HEK293 (cell line): ENCODE data around the gene MTF2.

ENCODE experiments used
- CTCF ChIA-PET: fragments of 350-600 bp; formaldehyde crosslinking; extraction: SDS; loops from one replicate; lab custom pipeline; 2021; ENCODE audit warnings: antibody characterized with exemption; lab: Yijun Ruan, JAX
- POLR2A ChIA-PET: fragments of 300-600 bp; formaldehyde crosslinking; extraction: SDS; loops from one replicate; lab custom pipeline; 2020; ENCODE audit warnings: antibody characterized with exemption, inconsistent platforms; lab: Yijun Ruan, JAX
- H3K27ac ChIP-seq: fragments of 200-500 bp; sonication (Bioruptor generic); 2 replicates; pipeline ENCODE4 v1.5.1; 2014; ENCODE audit warnings: low read depth, low read length, control low read depth, inconsistent platforms; ENCODE audit errors: extremely low read depth
- H3K36me3 ChIP-seq, 2 experiments: fragments of 200-500 bp in 1 of 2; sonication (Bioruptor generic) in 1 of 2; 1 replicate in 1 of 2; 2 replicates in 1 of 2; pipeline ENCODE4 v1.5.1; 2014 to 2017; ENCODE audit warnings: inconsistent platforms in 2 of 2, low read length in 2 of 2; ENCODE audit not compliant: control insufficient read depth in 2 of 2, insufficient read depth in 1 of 2
- H3K4me1 ChIP-seq: fragments of 200-500 bp; sonication (Bioruptor generic); 2 replicates; pipeline ENCODE4 v1.5.1; 2014; ENCODE audit warnings: mild to moderate bottlenecking, low read length, inconsistent platforms; ENCODE audit not compliant: control insufficient read depth, insufficient read depth
- H3K4me3 ChIP-seq: 2 replicates; pipeline ENCODE4 v1.5.1; 2011; ENCODE audit warnings: low read depth, mild to moderate bottlenecking, control low read depth, low read length, moderate library complexity
- H3K9me3 ChIP-seq: fragments of 200-500 bp; sonication (Bioruptor generic); 2 replicates; pipeline ENCODE4 v1.5.1; 2014; ENCODE audit warnings: low read depth, low read length, inconsistent platforms; ENCODE audit not compliant: control insufficient read depth, insufficient read depth
- AEBP2 ChIP-seq: fragments of 450-650 bp; formaldehyde crosslinking; IDR thresholded peaks from 2 replicates; pipeline ENCODE4 v1.5.1; 2016; ENCODE audit warnings: missing biosample characterization, missing genetic modification characterization, borderline replicate concordance
- EGR2 ChIP-seq: fragments of 450-650 bp; formaldehyde crosslinking; IDR thresholded peaks from 2 replicates; pipeline ENCODE4 v1.5.1; 2016; ENCODE audit warnings: low read depth, missing biosample characterization, missing genetic modification characterization
- GLI4 ChIP-seq: fragments of 450-650 bp; formaldehyde crosslinking; IDR thresholded peaks from 2 replicates; pipeline ENCODE4 v1.5.1; 2016; ENCODE audit warnings: missing biosample characterization, missing genetic modification characterization
- RBAK ChIP-seq: fragments of 450-650 bp; formaldehyde crosslinking; IDR thresholded peaks from 2 replicates; pipeline ENCODE4 v1.5.1; 2016; ENCODE audit warnings: missing biosample characterization, missing genetic modification characterization
- TRIM28 ChIP-seq: IDR thresholded peaks from 2 replicates; pipeline ENCODE4 v1.6.1; 2011; ENCODE audit warnings: low read length, control low read depth, borderline replicate concordance
- ZBTB26 ChIP-seq: fragments of 450-650 bp; formaldehyde crosslinking; optimal IDR thresholded peaks from 2 replicates; pipeline ENCODE3; 2016; ENCODE audit warnings: missing biosample characterization, mild to moderate bottlenecking, missing genetic modification characterization
- ZBTB49 ChIP-seq: fragments of 450-650 bp; formaldehyde crosslinking; IDR thresholded peaks from 2 replicates; pipeline ENCODE4 v1.5.1; 2016; ENCODE audit warnings: missing biosample characterization, missing genetic modification characterization, low read depth
- ZFP3 ChIP-seq: fragments of 450-650 bp; formaldehyde crosslinking; IDR thresholded peaks from 2 replicates; pipeline ENCODE4 v1.5.1; 2016; ENCODE audit warnings: low read depth, missing biosample characterization, missing genetic modification characterization
- ZNF112 ChIP-seq: fragments of 450-650 bp; formaldehyde crosslinking; IDR thresholded peaks from 2 replicates; pipeline ENCODE4 v1.5.0; 2017; ENCODE audit warnings: missing biosample characterization, missing genetic modification characterization
- ZNF184 ChIP-seq: fragments of 450-650 bp; IDR thresholded peaks from 2 replicates; pipeline ENCODE4 v1.5.1; 2018; ENCODE audit warnings: missing biosample characterization, mild to moderate bottlenecking, missing genetic modification characterization
- ZNF26 ChIP-seq: fragments of 450-650 bp; formaldehyde crosslinking; IDR thresholded peaks from 2 replicates; pipeline ENCODE4 v1.5.1; 2016; ENCODE audit warnings: missing biosample characterization, missing genetic modification characterization
- ZNF266 ChIP-seq: fragments of 450-650 bp; formaldehyde crosslinking; IDR thresholded peaks from 2 replicates; pipeline ENCODE4 v1.5.1; 2016; ENCODE audit warnings: missing biosample characterization, missing genetic modification characterization, low read depth
- ZNF302 ChIP-seq: fragments of 450-650 bp; formaldehyde crosslinking; IDR thresholded peaks from 2 replicates; pipeline ENCODE4 v1.5.1; 2016; ENCODE audit warnings: missing biosample characterization, missing genetic modification characterization, low read depth
- ZNF335 ChIP-seq: fragments of 450-650 bp; formaldehyde crosslinking; conservative IDR thresholded peaks from 2 replicates; pipeline ENCODE4 v1.5.1; 2016; ENCODE audit warnings: missing biosample characterization, missing genetic modification characterization
- ZNF416 ChIP-seq: fragments of 450-650 bp; formaldehyde crosslinking; IDR thresholded peaks from 2 replicates; pipeline ENCODE4 v1.5.1; 2016; ENCODE audit warnings: missing biosample characterization, missing genetic modification characterization
- ZNF558 ChIP-seq: fragments of 450-650 bp; formaldehyde crosslinking; IDR thresholded peaks from 2 replicates; pipeline ENCODE4 v1.5.1; 2016; ENCODE audit warnings: missing biosample characterization, missing genetic modification characterization
- ZNF561 ChIP-seq: fragments of 450-650 bp; IDR thresholded peaks from 2 replicates; pipeline ENCODE4 v1.5.1; 2018; ENCODE audit warnings: missing biosample characterization, missing genetic modification characterization, borderline replicate concordance
- ZNF585B ChIP-seq: fragments of 450-650 bp; formaldehyde crosslinking; IDR thresholded peaks from 2 replicates; pipeline ENCODE4 v1.5.1; 2016; ENCODE audit warnings: missing biosample characterization, missing genetic modification characterization
- ZNF626 ChIP-seq: fragments of 450-650 bp; sonication (Bioruptor Pico); formaldehyde crosslinking; IDR thresholded peaks from 2 replicates; pipeline ENCODE4 v1.5.1; 2018; ENCODE audit warnings: missing biosample characterization, missing genetic modification characterization, inconsistent platforms
- ZNF654 ChIP-seq: fragments of 450-650 bp; formaldehyde crosslinking; IDR thresholded peaks from 2 replicates; pipeline ENCODE4 v1.5.1; 2016; ENCODE audit warnings: low read depth, missing biosample characterization, missing genetic modification characterization
- ZNF664 ChIP-seq: fragments of 450-650 bp; formaldehyde crosslinking; IDR thresholded peaks from 2 replicates; pipeline ENCODE4 v1.5.1; 2016; ENCODE audit warnings: missing biosample characterization, missing genetic modification characterization
- ZNF692 ChIP-seq: fragments of 450-650 bp; formaldehyde crosslinking; IDR thresholded peaks from 2 replicates; pipeline ENCODE4 v1.5.1; 2016; ENCODE audit warnings: missing biosample characterization, missing genetic modification characterization
- ZNF701 ChIP-seq: fragments of 450-650 bp; formaldehyde crosslinking; IDR thresholded peaks from 2 replicates; pipeline ENCODE4 v1.5.1; 2016; ENCODE audit warnings: missing biosample characterization, missing genetic modification characterization
- ZSCAN16 ChIP-seq: fragments of 450-650 bp; formaldehyde crosslinking; IDR thresholded peaks from 2 replicates; pipeline ENCODE4 v1.5.1; 2016; ENCODE audit warnings: missing biosample characterization, missing genetic modification characterization
- ZSCAN23 ChIP-seq: fragments of 450-650 bp; formaldehyde crosslinking; IDR thresholded peaks from 2 replicates; pipeline ENCODE4 v1.5.1; 2016; ENCODE audit warnings: missing biosample characterization, missing genetic modification characterization
- ZSCAN30 ChIP-seq: fragments of 450-650 bp; IDR thresholded peaks from 2 replicates; pipeline ENCODE4 v1.5.1; 2018; ENCODE audit warnings: missing biosample characterization, mild to moderate bottlenecking, missing genetic modification characterization, moderate library complexity

The MTF2 gene

GRCh38 chr1:93033029-93033428, 46.1 kb upstream of the MTF2 start:
- CTCF ChIA-PET: interaction anchor here (0.6 to 1.0 kb wide), 2 partner anchors 12 to 29 kb away, joined by 3 read pairs; no protein-coding TSS in a partner anchor
- Histone ChIP-seq H3K4me3 (no peak overlapping the region), H3K9me3 (no peaks in the 10 kb centered on the region), H3K4me1 (no peaks in the 10 kb centered on the region), H3K36me3 (no peaks in the 10 kb centered on the region), H3K27ac (no peak overlapping the region)
- POLR2A ChIA-PET: no interaction called here
- TF ChIP-seq ZNF664 (tag by site-specific recombination): no peak
- no peak for TF ChIP-seq ZNF692
- TF ChIP-seq EGR2 (tag by site-specific recombination): no peak
- TF ChIP-seq TRIM28: no peak
- TF ChIP-seq AEBP2 (tag by site-specific recombination): no peak
- no peak for TF ChIP-seq ZFP3 (tag by site-specific recombination)
- TF ChIP-seq ZNF701 (tag by site-specific recombination): no peak

GRCh38 chr1:93033785-93034184, 45.3 kb upstream of the MTF2 start:
- POLR2A ChIA-PET: no interaction called here
- Histone ChIP-seq H3K9me3 (no peaks in the 10 kb centered on the region), H3K4me3 (no peak overlapping the region), H3K36me3 (no peaks in the 10 kb centered on the region), H3K4me1 (no peaks in the 10 kb centered on the region), H3K27ac (no peak overlapping the region)
- TF ChIP-seq ZNF585B (tag by site-specific recombination) (no peak), ZNF558 (tag by site-specific recombination) (no peak)
- CTCF ChIA-PET: interaction anchor here (0.6 to 1.4 kb wide), 4 partner anchors 10 to 835 kb away, joined by 3 to 4 read pairs (median 3); no protein-coding TSS in a partner anchor

- POLR2A ChIA-PET: no interaction called here
- TF ChIP-seq ZNF112 (tag by site-specific recombination) (no peak), ZNF266 (tag by site-specific recombination) (no peak), ZNF416 (tag by site-specific recombination) (no peak), RBAK (tag by site-specific recombination) (no peak), GLI4 (tag by site-specific recombination) (no peak), ZSCAN16 (tag by site-specific recombination) (no peak), ZSCAN23 (tag by site-specific recombination) (no peak), ZNF626 (tag by site-specific recombination) (no peak), ZBTB49 (no peak), ZNF335 (tag by site-specific recombination) (no peak), ZBTB26 (tag by site-specific recombination) (no peak), ZNF184 (no peak), ZNF26 (no peak), ZNF654 (tag by site-specific recombination) (no peak), ZSCAN30 (tag by site-specific recombination) (no peak), ZNF561 (tag by site-specific recombination) (no peak), ZNF302 (tag by site-specific recombination) (no peak)
Observed at GRCh38 chr1:93034397-93034796, 44.7 kb upstream of the MTF2 start.

More at GRCh38 chr1:93034397-93034796, 44.7 kb upstream of the MTF2 start:
- Histone ChIP-seq H3K36me3 (no peaks in the 10 kb centered on the region), H3K9me3 (no peaks in the 10 kb centered on the region), H3K4me3 (no peak overlapping the region), H3K27ac (no peak overlapping the region), H3K4me1 (no peaks in the 10 kb centered on the region)
- CTCF ChIA-PET: interaction anchor here (0.8 to 1.4 kb wide), 2 partner anchors 11 to 175 kb away, joined by 3 to 4 read pairs; no protein-coding TSS in a partner anchor
